ENCODE measurements around the gene EIF4A3. TPM values are rescaled to one million over a fixed set of nuclear protein-coding genes. Genes with fewer than 3 reads are reported as not detected.
"Not testable (repeated sequence)": the region's sequence is repeated elsewhere in the genome, so short reads cannot be mapped to it uniquely, and the experiment has no call there.

Gene EIF4A3
- total RNA-seq, 1 donor from 2014 or later: 57.9 TPM

DNA sequence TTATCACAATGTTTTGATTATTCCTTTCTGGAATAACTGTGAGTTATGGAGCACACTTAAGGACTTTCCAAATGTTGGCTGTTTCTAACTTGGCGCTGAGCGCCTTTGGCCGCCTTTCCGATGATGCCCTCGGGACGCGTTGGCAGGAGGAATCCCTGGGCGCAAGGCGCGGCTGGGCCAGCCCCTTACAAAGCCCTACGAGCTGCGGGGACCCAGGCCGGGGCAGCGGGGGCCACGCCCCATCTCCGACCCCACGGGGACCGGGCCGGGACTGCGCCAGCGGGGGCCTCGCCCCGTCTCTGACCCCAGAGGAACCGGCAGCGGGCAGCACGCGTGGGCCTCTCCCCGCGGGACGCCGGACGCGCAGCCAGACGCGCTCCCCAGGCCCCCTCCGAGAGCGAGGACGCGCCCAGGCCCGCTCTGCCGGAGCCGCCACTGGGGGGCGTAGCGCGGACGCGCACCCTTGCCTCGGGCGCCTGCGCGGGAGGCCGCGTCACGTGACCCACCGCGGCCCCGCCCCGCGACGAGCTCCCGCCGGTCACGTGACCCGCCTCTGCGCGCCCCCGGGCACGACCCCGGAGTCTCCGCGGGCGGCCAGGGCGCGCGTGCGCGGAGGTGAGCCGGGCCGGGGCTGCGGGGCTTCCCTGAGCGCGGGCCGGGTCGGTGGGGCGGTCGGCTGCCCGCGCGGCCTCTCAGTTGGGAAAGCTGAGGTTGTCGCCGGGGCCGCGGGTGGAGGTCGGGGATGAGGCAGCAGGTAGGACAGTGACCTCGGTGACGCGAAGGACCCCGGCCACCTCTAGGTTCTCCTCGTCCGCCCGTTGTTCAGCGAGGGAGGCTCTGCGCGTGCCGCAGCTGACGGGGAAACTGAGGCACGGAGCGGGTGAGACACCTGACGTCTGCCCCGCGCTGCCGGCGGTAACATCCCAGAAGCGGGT is 45.6 kb downstream of the EIF4A3 start, which contains the start of gene GAA:
Gene GAA, plus strand, starts transcription at position 571 of the 935 bp plus-strand sequence. CDS start 3,006 bp downstream, outside the sequence.
- peak; percentile 83 for DNase-seq (ENCODE audit: low spot score)

DNA sequence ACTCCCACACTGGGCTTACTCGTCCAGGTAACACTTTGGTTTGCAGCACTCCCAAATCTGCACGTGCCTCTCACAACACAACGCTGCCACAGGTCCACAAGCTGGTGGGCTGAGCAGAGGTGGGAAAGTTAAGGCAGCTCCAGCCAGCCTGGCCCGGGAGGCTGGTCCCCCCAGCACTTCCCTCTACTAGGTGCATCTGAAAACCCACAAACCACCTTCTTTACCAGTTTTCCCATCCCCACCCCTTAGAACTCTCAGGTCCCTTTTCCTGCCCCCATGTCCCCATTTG is 46.9 kb downstream of the EIF4A3 start:
- DNase-seq (ENCODE audit: low spot score): no peak

DNA sequence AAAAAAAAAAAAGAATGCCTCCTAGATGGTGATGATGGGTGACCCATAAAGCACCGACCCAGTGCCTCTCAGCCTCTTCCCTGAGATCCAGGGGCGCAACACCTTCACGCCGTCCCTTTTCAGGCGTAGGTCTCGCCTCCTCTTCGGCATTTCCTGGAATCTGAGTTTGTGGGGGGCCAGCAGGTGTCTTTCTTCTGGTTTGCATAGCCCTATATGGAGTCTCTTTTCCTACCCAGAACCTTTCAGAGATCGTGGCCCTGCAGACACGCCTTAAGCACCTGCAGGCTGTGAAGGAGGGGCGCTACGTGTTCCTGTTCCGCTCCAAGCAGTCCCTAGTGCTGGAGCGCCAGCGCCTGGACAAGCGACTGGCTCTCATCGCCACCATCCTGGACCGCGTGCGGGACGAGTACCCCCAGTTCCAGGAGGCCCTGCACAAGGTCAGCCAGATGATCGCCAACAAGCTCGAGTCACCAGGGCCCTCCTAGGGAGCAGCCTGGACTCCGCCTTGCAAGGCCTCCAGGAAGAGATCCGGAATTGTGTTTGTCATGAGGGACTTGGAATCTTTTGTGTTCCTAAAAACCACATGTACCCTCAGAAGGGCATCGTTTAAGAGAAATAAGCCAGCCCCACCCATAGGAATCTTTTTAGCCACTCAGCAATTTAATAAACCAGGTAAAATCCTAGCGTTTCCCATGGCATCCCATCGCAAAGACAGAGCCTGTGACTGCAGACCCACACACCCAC is 47.5 kb downstream of the EIF4A3 start:
- no peak for DNase-seq (ENCODE audit: low spot score)

DNA sequence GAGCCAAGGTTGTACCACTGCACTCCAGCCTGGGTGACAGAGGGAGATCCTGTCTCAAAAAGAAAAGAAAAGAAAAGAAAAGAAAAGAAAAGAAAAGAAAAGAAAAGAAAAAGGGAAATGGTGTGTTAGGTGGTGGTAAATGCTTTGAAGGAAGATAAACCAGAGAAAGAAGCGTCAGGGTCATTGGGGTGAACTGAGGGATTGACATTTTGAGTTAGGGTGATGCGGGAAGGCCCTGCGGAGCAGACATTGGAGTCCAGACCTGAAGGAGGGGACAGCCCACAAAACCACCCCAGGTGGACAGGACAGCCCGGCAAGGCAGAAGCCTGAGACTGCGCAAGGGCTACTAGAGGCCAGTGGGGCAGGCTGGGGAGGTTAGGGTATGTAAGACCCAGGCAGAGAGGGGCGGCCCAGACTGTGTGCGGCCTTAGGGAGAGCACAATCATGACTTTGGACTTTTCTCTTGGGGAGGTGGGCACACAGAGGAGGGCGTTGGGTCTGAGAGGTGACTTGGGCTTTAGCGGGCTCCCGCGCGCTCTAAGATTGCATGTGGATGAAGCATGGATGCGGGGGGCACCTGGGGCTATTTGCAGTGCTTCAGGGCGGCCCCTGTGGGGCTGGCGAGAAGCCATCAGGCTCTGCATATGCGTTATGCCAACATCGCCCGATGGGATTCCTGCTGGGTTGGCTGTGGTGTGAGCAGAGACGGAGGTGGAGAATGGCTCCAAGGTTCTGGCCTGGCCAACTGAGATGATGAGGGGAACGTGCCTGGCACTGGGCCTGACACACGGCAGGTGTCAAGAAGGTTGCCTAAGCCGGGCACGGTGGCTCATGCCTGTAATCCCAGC is 48.9 kb downstream of the EIF4A3 start:
- DNase-seq (ENCODE audit: low spot score): no peak

DNA sequence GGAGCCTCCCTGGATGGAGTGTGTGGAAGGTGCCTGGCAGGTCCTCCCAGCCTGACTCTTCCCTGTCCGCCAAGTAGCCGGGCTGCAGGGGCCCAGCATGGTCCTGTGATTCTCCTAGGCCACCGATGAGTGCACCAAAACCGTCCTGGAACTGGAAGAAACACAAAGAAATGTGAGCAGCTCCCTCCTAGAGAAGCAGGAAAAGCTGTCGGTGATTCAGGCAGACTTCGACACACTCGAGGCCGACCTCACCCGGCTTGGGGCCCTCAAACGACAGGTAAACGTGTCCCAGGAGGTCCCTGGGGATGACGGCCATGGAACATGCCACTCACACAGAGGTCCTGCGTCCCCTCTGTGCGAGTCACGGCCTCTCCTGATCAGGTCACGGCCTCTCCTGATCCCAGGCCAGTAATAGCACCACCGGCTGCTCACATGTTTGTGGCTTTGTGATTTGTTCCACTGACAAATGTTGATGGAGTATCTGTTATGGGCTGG is 49.8 kb downstream of the EIF4A3 start:
- no peak for DNase-seq (ENCODE audit: low spot score)

DNA sequence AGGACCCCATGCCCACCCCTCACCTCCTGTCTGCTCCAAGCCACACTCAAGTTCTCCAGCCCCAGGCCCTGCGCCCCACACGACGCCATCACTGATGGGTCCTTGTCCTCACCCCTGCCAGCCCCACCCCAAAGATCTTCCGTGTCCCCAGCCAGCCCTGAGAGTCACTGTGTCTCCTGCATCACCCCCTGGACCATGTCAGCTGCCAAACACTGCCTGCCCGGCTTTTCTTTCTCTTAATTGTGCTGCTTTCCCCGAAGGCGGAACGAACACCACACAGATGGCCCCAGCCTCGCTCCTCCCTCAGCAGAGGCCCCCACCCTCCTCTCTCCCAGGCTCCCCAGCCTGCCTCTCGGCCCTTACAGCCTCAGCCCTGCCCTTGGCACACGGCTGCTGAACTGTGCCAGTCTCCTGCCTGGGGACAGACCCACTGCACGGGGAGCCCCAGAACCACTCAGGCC is 50.3 kb downstream of the EIF4A3 start:
- no peak for DNase-seq (ENCODE audit: low spot score)

DNA sequence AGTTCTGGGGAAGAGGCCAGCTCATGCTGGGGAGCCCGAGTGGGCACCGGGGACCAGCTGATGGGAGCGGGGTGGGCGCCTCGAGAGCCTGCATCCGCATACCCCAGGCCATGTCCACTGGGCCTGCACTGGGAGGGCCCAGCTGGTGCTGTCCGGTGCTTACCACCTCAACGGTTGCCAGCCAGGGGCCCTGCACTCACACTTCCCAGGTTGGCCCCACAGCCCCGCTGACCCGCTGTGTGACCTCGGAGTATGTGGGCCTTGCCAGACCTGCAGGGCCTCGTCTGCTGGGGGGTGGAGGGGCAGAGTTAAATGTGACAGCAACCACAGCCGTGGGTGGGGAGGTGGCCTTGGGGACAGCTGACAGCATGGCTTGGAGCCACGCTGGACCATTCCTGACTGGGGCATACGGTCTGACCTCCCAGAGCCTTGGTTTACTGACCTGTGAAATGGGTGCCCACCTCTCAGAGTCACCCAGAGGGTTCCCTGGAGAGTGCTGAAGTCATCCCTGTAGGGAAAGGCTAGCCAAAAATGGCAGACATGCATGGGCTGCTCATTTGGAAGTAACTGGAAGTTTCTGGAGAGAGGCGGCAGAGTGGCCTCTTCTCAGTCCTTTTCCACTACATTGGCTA is 51.0 kb downstream of the EIF4A3 start:
- no peak for DNase-seq (ENCODE audit: low spot score)

DNA sequence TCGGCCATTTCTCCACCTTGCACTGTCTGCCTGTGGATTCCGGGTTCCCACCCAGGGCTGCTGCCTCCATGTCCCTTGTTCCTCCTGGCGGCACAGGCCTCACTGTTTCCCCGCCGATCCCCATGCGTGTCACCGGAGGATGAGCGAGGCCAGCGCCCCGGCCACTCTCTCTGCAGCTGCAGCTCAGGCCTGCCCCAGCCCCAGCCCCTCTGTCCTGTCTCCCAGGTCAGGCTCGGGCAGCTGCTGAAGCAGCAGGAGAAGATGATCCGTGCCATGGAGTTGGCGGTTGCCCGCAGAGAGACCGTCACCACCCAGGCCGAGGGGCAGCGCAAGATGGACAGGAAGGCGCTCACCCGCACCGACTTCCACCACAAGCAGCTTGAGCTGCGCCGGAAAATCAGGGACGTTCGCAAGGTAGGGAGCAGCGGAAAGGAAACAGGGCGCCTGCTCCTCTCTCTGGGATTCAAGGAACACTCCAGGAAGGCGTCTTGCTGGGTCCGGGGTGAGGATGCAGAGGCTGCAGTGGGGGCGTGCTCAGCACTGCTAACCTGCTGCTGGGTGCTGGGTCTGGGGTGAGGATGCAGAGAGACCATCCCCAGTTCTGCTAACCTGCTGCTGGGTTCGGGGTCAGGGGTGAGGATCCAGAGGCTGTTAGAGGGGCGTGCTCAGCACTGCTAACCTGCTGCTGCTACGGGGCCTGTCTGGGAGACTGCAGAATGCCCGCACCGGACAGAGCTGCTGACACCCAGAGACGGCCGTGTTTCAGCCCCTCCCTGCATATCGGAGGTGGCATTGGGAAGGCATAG is 51.7 kb downstream of the EIF4A3 start:
- no peak for DNase-seq (ENCODE audit: low spot score)

DNA sequence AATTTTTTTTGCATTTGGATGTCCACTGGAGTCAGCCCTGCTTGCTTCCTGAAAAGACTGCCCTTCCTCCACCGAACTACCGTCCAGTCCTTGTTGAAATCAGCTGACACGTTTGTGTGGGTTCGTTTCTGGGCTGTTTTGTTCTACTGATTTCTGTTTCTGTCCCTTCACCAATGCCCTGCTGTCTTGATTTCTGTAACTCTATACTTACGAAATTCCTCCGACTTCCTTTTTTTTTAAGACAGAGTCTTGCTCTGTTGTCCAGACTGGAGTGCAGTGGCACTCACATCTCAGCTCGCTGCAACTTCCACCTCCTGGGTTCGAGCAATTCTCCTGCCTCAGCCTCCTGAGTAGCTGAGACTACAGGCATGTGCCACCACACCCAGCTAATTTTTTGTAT is 54.0 kb downstream of the EIF4A3 start:
- DNase-seq (ENCODE audit: low spot score): no peak

DNA sequence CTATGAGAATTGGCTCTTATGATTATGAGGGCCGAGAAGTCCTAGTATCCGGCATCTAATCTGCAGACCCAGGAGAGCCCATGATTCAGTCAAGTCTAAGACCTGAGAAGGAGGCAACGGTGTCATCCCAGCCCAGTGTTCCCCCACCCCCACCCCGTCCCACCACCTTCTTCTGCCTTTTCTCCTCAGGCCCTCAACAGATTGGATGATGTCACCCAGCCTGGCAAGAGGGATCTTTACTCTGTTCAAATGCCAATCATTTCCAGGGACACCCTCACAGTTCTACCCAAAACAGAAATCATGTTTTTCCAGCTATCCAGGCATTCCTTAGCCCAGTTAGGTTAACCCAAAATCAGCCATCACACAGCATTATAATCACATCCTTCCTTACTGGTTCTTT is 55.6 kb downstream of the EIF4A3 start:
- DNase-seq (ENCODE audit: low spot score): no peak

DNA sequence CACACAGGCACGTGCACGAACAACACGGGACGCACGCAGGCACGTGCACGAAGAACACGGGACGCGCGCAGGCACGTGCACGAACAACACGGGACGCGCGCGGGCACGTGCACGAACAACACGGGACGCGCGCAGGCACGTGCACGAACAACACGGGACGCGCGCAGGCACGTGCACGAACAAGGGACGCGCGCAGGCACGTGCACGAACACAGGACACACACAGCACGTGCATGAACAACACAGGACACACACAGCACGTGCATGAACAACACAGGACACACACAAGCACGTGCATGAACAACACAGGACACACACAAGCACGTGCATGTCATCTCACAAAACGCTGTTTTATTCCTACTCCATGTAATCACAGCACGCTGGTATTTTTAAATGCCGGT is 56.8 kb downstream of the EIF4A3 start:
- not testable (repeated sequence) for DNase-seq (ENCODE audit: low spot score)

DNA sequence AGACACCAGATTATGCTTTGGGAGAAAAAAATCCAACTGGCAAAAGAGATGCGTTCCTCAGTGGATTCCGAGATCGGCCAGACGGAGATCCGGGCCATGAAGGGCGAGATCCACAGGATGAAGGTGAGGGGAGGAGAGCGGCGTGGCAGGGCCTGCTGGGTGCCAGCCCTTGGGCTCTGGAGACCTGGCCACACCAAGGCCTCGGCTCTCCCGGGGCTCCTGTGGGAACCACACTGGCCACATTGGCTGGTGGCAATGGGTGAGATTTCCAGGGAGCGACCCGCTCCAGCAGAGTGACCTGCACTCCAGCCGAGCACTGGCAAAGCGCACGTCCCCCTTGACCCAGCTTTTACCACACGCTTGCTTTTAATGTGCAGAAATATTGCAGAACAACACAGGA is 57.2 kb downstream of the EIF4A3 start:
- DNase-seq (ENCODE audit: low spot score): no peak

DNA sequence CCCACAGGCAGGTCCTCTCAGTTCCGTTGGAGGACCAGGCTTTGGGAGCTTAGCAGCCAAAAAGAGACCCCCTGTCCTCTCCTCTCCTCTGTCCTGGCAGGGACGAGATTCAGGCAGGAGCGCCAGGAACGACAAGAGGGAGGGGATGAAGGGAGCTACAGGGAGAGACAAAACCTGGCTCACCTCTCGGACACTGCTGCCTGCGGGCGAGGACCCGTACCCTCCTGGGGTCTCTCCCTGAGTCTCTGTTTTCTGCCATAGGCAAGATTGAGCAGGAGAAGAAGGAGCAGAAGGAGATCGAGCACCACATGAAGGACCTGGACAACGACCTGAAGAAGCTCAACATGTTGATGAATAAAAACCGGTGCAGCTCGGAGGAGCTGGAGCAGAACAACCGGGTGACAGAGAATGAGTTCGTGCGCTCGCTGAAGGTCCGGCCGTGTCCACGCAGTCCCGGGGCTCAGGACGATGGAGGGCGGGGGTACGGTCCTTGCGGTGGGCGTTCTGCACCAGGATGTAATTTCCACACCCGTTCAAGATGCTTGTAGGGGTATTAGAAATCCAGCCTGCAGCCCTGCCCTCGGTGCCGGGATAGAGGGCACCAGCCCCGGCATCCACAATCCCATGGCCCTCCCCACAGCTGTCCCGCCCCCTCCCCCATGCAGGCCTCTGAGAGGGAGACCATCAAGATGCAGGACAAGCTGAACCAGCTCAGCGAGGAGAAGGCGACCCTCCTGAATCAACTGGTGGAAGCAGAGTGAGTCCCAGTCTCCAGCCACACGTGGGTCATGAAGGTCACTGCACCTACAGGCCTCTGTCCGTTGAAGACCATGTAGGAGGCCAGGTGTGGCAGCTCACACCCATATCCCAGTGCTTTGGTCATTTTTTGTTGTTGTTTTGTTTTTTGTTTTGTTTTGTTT is 59.3 kb downstream of the EIF4A3 start:
- DNase-seq (ENCODE audit: low spot score): no peak

DNA sequence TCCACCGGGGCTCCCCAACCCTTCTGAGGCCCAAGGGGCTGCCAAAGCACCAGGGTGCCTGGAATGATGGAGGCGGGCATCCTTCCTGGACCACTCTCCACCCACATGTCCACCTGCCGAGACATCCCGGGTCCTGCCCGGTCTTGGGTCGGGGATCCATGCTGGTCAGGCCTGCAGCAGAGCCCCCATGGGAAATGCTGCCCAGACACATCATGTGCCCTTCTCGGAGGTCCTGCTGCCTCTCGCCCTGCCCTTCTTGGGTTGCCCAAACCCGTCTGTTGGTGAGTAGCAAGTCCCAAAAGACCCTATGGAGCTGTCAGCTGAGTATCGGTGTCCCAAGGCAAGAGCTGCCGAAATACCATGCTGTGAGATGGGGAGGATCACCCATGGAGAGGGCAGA is 60.3 kb downstream of the EIF4A3 start:
- no peak for DNase-seq (ENCODE audit: low spot score)

DNA sequence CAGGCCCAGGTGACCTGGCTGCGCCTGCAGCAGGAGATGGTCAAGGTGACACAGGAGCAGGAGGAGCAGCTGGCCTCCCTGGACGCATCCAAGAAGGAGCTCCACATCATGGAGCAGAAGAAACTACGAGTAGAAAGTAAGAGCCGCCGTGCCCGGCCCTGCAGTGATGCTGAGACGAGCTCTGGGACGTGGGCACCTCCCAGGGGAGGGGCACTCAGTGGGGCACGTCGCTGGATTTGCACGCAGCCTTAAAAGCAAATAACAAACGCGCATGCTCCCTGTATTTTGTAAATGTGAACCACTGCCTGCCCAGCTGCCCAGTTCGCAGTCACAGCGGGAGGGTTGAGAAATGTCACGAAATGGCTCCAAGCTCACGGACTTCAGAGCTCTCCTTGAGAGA is 60.8 kb downstream of the EIF4A3 start:
- no peak for DNase-seq (ENCODE audit: low spot score)

DNA sequence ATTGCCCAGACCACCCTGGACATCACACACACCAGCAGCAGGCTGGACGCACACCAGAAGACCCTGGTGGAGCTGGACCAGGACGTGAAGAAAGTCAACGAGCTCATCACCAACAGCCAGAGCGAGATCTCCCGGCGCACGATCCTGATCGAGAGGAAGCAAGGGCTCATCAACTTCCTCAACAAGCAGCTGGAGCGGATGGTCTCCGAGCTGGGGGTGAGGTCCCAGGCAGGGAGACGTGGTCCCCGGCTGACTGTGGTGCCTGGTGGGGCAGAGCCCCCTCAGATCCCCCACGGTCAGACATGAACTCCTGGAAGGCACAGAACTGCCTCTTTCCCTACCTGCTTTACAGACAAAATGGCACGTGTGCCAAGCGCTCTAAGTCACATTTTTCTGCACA is 62.2 kb downstream of the EIF4A3 start:
- DNase-seq (ENCODE audit: low spot score): no peak
